Natural killer cell treated with Interleukin-12 subunit alpha and Interleukin-12 subunit beta and Interleukin-15 and Interleukin-18, amount 100 ng/mL, for 72 hours (primary cell): ENCODE measurements around the gene CYP26A1. TPM values are rescaled to one million over a fixed set of nuclear protein-coding genes. Genes with fewer than 3 reads are reported as not detected.
"Not testable (repeated sequence)": the region's sequence is repeated elsewhere in the genome, so short reads cannot be mapped to it uniquely, and the experiment has no call there.

Source experiments
- ATAC-seq, 2 donors: fragments of 150-1000 bp; cut with Tn5 transposase in 1 of 2; sonication (Bioruptor Pico), chemical (Tn5 transposase) in 1 of 2; 2 replicates each; pipeline ENCODE4 v1.10.0; 2021
- DNase-seq: peaks from one replicate; pipeline ENCODE4 v3.0.0; 2022; ENCODE audit warnings: low spot score
- H3K27ac Mint-ChIP-seq, 2 donors: 1 replicate in 1 of 2; 2 replicates in 1 of 2; pipeline ENCODE4 v1.8.0; 2022; ENCODE audit warnings: mixed read lengths in 2 of 2, mild to moderate bottlenecking in 1 of 2, moderate library complexity in 1 of 2
- H3K27me3 Mint-ChIP-seq, 2 donors: 1 replicate in 1 of 2; 2 replicates in 1 of 2; pipeline ENCODE4 v1.8.0; 2022; ENCODE audit warnings: mixed read lengths in 2 of 2
- H3K36me3 Mint-ChIP-seq: one replicate; pipeline ENCODE4 v1.8.0; 2022; ENCODE audit warnings: mixed read lengths
- H3K4me1 Mint-ChIP-seq, 2 donors: 1 replicate in 1 of 2; 2 replicates in 1 of 2; pipeline ENCODE4 v1.8.0; 2022; ENCODE audit warnings: low read depth in 2 of 2, mixed read lengths in 2 of 2, mild to moderate bottlenecking in 1 of 2
- H3K4me3 Mint-ChIP-seq: one replicate; pipeline ENCODE4 v1.8.0; 2022; ENCODE audit warnings: mixed read lengths
- H3K9me3 Mint-ChIP-seq: 2 replicates; pipeline ENCODE4 v1.8.0; 2022; ENCODE audit warnings: mixed read lengths
- total RNA-seq, 2 donors: library from RNA; stranded (reverse); gene quantifications; one replicate each; pipeline ENCODE4 v1.2.3, GENCODE V29; 2022

Gene CYP26A1
- total RNA-seq, 2 donors from 2014 or later, result not detected

DNA sequence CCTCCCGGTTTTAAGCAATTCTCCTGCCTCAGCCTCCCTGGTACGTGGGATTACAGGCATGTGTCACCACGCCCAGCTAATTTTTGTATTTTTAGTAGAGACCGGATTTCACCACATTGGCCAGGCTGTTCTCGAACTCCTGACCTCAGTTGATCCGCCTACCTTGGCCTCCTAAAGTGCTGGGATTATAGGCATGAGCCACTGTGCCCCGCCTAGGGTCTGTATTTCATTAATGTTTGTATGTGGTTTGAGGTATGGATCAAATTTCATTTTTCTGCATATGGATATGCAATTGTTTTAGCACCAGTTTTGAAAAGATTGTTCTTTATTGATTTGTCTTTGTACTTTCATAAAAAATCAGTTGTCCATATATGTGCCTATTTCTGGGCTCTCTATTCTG is 26.0 kb downstream of the CYP26A1 start:
- peaks cover 3 to 14% of the 10 kb centered on the region in 2 donors for H3K27me3 Mint-ChIP-seq
- DNase-seq, result no peak
- no peak for ATAC-seq
- no peak overlapping the region for H3K27ac Mint-ChIP-seq
- no peaks in the 10 kb centered on the region for H3K9me3 Mint-ChIP-seq
- H3K36me3 Mint-ChIP-seq, result no peaks in the 10 kb centered on the region
- no peak overlapping the region for H3K4me3 Mint-ChIP-seq
- H3K4me1 Mint-ChIP-seq, result no peaks in the 10 kb centered on the region

DNA sequence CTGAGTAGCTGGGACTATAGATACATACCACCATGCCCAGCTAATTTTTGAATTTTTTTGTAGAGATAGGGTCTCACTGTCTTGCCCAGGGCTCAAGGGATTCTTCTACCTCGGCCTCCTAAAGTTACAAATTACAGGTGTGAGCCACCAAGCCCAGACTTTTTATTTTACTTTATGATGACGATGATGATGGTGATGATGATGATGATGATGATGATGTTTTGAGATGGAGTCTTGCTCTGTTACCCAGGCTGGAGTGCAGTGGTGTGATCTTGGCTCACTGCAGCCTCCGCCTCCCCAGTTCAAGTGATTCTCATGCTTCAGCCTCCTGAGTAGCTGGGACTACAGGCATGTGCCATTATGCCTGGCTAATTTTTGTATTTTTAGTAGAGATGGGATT is 27.5 kb downstream of the CYP26A1 start:
- DNase-seq, H3K9me3 Mint-ChIP-seq, ATAC-seq, H3K36me3 Mint-ChIP-seq, H3K27ac Mint-ChIP-seq, H3K4me1 Mint-ChIP-seq, H3K4me3 Mint-ChIP-seq: not testable (repeated sequence)
- H3K27me3 Mint-ChIP-seq, result peaks cover 3 to 14% of the 10 kb centered on the region in 2 donors

GRCh38 chr10:93103953-93104352 is 30.3 kb downstream of the CYP26A1 start:
- H3K36me3 Mint-ChIP-seq, result no peaks in the 10 kb centered on the region
- H3K4me1 Mint-ChIP-seq, result no peaks in the 10 kb centered on the region
- H3K27me3 Mint-ChIP-seq, result peaks cover 1 to 21% of the 10 kb centered on the region in 2 donors
- H3K9me3 Mint-ChIP-seq, result no peaks in the 10 kb centered on the region
- H3K27ac Mint-ChIP-seq, result no peak overlapping the region
- no peak for ATAC-seq
- DNase-seq, result no peak
- no peak overlapping the region for H3K4me3 Mint-ChIP-seq

- Mint-ChIP-seq H3K36me3 (no peaks in the 10 kb centered on the region), H3K4me3 (no peak overlapping the region), H3K4me1 (no peaks in the 10 kb centered on the region), H3K27me3 (peaks cover 0 to 26% of the 10 kb centered on the region in 2 donors), H3K27ac (no peak overlapping the region), H3K9me3 (no peaks in the 10 kb centered on the region)
- ATAC-seq (no peak), DNase-seq (no peak)
These were observed 33.0 kb downstream of the CYP26A1 start for GRCh38 chr10:93106631-93107072.

DNA sequence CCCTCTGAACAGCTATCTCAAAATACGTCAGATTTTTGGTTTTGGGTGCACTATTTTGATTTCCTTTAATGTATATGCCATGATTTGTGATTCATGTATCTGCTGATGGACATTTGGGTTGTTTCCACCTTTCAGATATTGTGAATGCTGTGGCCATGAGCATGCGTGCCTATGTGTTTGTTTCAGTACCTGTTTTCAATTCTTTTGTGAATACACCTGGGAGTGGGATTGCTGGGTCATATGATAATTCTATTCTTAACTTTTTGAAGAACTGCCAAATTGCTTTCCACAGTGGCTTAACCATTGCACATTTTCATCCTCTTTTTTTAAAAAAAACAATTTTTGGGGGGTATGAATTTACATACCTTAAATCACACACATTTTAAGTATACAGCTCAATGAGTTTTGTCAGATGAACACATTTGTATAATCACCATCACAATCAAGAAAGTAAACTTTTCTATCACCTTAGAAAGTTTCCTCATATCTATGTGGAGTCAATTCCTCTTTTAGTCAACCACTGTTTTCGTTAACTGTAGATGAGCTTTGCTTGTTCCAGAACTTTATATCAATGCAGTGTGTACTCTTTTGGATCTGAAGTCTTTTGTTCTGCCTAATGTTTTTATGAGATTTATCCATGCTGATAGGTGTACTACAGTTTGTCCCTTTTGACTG is 36.9 kb downstream of the CYP26A1 start:
- no peaks in the 10 kb centered on the region for H3K36me3 Mint-ChIP-seq
- peaks cover 15 to 34% of the 10 kb centered on the region in 2 donors for H3K27me3 Mint-ChIP-seq
- no peak for DNase-seq
- no peaks in the 10 kb centered on the region for H3K9me3 Mint-ChIP-seq
- no peak for ATAC-seq
- no peak overlapping the region for H3K4me3 Mint-ChIP-seq
- H3K27ac Mint-ChIP-seq, result no peak overlapping the region
- H3K4me1 Mint-ChIP-seq, result peaks cover 3 to 4% of the 10 kb centered on the region in 2 donors

DNA sequence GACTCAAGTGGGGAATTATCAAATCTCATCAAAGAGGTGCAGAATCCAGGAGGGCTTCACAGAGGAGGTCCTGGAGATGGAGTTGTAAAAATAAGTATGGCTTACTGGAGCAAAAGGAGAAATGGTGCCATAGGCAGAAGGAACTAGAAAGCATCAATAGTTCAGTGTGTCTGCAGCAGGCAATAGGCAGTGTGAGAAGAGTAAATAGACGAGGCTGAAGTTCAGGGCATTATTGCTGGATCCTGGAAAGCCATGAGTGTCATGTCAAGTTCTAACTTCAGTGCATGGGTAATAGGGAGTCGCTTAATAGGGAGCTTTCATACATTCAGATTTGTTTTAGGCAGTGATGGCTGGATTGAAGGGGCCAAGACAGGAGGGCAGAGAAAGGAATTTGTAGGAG is 39.3 kb downstream of the CYP26A1 start:
- no peaks in the 10 kb centered on the region for H3K36me3 Mint-ChIP-seq
- H3K4me1 Mint-ChIP-seq, result peaks cover 5 to 6% of the 10 kb centered on the region in 2 donors
- DNase-seq (no peak), ATAC-seq (no peak)
- no peak overlapping the region for H3K4me3 Mint-ChIP-seq
- peaks cover 15 to 30% of the 10 kb centered on the region in 2 donors for H3K27me3 Mint-ChIP-seq
- no peak overlapping the region for H3K27ac Mint-ChIP-seq
- no peaks in the 10 kb centered on the region for H3K9me3 Mint-ChIP-seq

DNA sequence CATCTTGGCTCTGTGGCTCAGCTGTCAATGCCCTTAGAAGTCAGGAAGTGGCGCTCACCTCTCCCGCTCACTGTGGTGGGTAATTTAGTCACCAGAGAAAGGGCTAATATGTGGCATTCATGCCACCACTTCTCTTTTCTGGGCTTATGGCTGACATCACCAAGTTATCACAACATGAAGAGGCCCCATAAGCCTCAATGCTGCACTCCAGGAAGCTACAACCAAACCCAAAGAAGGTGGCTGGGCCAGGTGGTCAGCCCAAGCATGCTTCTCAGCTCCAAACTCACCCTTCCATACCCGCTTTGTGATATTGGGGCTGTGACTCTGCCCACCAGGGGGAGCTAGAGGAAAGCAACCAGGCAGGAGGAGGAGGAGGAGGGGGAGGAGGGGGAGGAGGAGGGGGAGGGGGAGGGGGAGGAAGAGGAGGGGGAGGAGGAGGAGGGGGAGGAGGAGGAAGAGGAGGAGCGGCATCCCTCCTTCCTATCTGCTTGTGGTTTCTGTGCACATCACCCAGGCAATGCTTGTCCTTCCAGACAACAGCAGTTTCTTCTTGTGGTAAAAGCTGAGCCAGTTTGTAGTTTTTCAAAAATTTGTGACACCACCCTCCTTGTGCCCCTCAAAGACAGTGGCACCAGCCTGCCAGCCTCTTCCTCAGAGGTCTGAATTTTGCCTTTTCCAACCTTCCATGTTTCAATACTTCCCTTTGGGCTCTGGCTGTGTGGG is 42.1 kb downstream of the CYP26A1 start:
- peaks cover 22 to 32% of the 10 kb centered on the region in 2 donors for H3K27me3 Mint-ChIP-seq
- H3K9me3 Mint-ChIP-seq, result no peaks in the 10 kb centered on the region
- no peak overlapping the region for H3K27ac Mint-ChIP-seq
- H3K4me3 Mint-ChIP-seq, result no peak overlapping the region
- peaks cover 5 to 6% of the 10 kb centered on the region in 2 donors for H3K4me1 Mint-ChIP-seq
- H3K36me3 Mint-ChIP-seq, result no peaks in the 10 kb centered on the region
- DNase-seq (no peak), ATAC-seq (peak; percentile 42 to 59)

- Mint-ChIP-seq H3K4me3 (no peak overlapping the region), H3K4me1 (peaks cover 0 to under 1% of the 10 kb centered on the region in 2 donors), H3K27me3 (peaks cover 11 to 13% of the 10 kb centered on the region in 2 donors), H3K9me3 (peaks cover 9% of the 10 kb centered on the region), H3K36me3 (peaks cover 13% of the 10 kb centered on the region), H3K27ac (no peak overlapping the region)
- ATAC-seq, result peak in 1 of 2 donors; percentile 15
- DNase-seq, result no peak
These were observed 47.6 kb downstream of the CYP26A1 start for GRCh38 chr10:93121311-93121710.

- no peaks in the 10 kb centered on the region for H3K4me1 Mint-ChIP-seq
- peaks cover 18% of the 10 kb centered on the region for H3K36me3 Mint-ChIP-seq
- ATAC-seq, result no peak
- H3K27me3 Mint-ChIP-seq, result peaks cover 14 to 15% of the 10 kb centered on the region in 2 donors
- H3K27ac Mint-ChIP-seq, result no peak overlapping the region
- peaks cover 13% of the 10 kb centered on the region for H3K9me3 Mint-ChIP-seq
- DNase-seq, result no peak
- no peak overlapping the region for H3K4me3 Mint-ChIP-seq
These were observed 50.1 kb downstream of the CYP26A1 start for GRCh38 chr10:93123766-93124165.

GRCh38 chr10:93124580-93125318 is 51.1 kb downstream of the CYP26A1 start:
- H3K36me3 Mint-ChIP-seq, result peaks cover 23% of the 10 kb centered on the region
- H3K9me3 Mint-ChIP-seq, result peaks cover 13% of the 10 kb centered on the region
- no peak overlapping the region for H3K27ac Mint-ChIP-seq
- H3K4me1 Mint-ChIP-seq, result no peaks in the 10 kb centered on the region
- peaks cover 18 to 19% of the 10 kb centered on the region in 2 donors for H3K27me3 Mint-ChIP-seq
- DNase-seq, result no peak
- H3K4me3 Mint-ChIP-seq, result no peak overlapping the region
- no peak for ATAC-seq

- Mint-ChIP-seq H3K9me3 (peaks cover 13% of the 10 kb centered on the region), H3K27ac (no peak overlapping the region), H3K4me3 (no peak overlapping the region), H3K27me3 (peaks cover 9 to 17% of the 10 kb centered on the region in 2 donors), H3K4me1 (no peaks in the 10 kb centered on the region), H3K36me3 (peaks cover 23% of the 10 kb centered on the region)
- DNase-seq, result no peak
- no peak for ATAC-seq
These were observed 52.3 kb downstream of the CYP26A1 start for GRCh38 chr10:93125966-93126365.

DNA sequence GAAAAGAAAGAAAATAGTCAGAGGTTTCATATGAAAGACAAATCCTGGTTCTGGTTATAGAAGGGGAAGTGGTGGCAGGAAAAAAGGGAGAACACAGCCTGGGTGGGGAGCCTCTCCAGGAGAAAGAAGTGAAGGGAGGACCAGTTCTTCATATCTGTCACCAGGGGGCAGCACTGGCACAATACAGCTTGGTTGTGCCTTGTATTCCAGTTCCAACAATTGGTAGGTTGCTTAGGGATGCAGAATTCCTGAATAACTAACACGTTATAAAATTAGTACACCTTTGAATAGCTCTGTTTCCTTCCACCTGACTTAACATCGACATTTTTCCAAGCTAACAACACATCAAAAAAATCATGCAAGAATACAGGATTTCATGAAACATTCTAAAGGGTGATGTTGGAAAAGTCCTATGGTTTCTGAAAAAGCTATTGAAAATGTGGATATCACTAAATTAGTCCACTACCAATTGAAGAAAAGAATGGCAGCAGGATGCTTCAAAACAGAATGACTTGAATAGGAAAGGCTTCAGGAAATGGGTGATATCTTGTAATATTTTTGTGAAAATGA is 52.9 kb downstream of the CYP26A1 start:
- DNase-seq, result no peak
- peaks cover 13% of the 10 kb centered on the region for H3K9me3 Mint-ChIP-seq
- peaks cover 23% of the 10 kb centered on the region for H3K36me3 Mint-ChIP-seq
- no peak for ATAC-seq
- H3K27ac Mint-ChIP-seq, result no peak overlapping the region
- no peak overlapping the region for H3K4me3 Mint-ChIP-seq
- H3K4me1 Mint-ChIP-seq, result no peaks in the 10 kb centered on the region
- H3K27me3 Mint-ChIP-seq, result peaks cover 9 to 20% of the 10 kb centered on the region in 2 donors
